NCI-H526 treated with DMSO at 0.1 percent for 48 hours (cell line): ENCODE measurements around the gene PCNP.
"Not testable (repeated sequence)": the region's sequence is repeated elsewhere in the genome, so short reads cannot be mapped to it uniquely, and the experiment has no call there.

Source experiments
- DNase-seq: peaks from one replicate; lab custom pipeline; 2025; lab: John Stamatoyannopoulos, UW

PCNP gene

GRCh38 chr3:101567528-101568317 lies 6.3 kb upstream of the PCNP start:
- DNase-seq = no peak

- no peak for DNase-seq
Observed at GRCh38 chr3:101571028-101571895, 2.7 kb upstream of the PCNP start.

- peak; percentile 57 for DNase-seq
Observed at GRCh38 chr3:101574388-101575112, 570 bp downstream of the PCNP start.

GRCh38 chr3:101577286-101577685 lies 3.3 kb downstream of the PCNP start:
- DNase-seq = no peak

GRCh38 chr3:101588616-101589015 lies 14.6 kb downstream of the PCNP start:
- DNase-seq = no peak

- no peak for DNase-seq
Observed at GRCh38 chr3:101591071-101591470, 17.1 kb downstream of the PCNP start.

- no peak for DNase-seq
Observed at GRCh38 chr3:101602731-101603130, 28.8 kb downstream of the PCNP start.

- DNase-seq = no peak
Observed at GRCh38 chr3:101603184-101603583, 29.2 kb downstream of the PCNP start.

GRCh38 chr3:101605398-101605797 lies 31.4 kb downstream of the PCNP start:
- not testable (repeated sequence) for DNase-seq

- DNase-seq = no peak
Observed at GRCh38 chr3:101611023-101611422, 37.0 kb downstream of the PCNP start.

GRCh38 chr3:101613014-101613413 lies 39.0 kb downstream of the PCNP start:
- not testable (repeated sequence) for DNase-seq

GRCh38 chr3:101615525-101615924 lies 41.5 kb downstream of the PCNP start:
- no peak for DNase-seq

GRCh38 chr3:101617478-101617877 lies 43.5 kb downstream of the PCNP start:
- no peak for DNase-seq

- DNase-seq = no peak
Observed at GRCh38 chr3:101618726-101619125, 44.7 kb downstream of the PCNP start.

- DNase-seq = no peak
Observed at GRCh38 chr3:101619734-101620133, 45.8 kb downstream of the PCNP start.

- no peak for DNase-seq
Observed at GRCh38 chr3:101623656-101624055, 49.7 kb downstream of the PCNP start.

GRCh38 chr3:101624857-101625256 lies 50.9 kb downstream of the PCNP start:
- DNase-seq = no peak

- no peak for DNase-seq
Observed at GRCh38 chr3:101625879-101626278, 51.9 kb downstream of the PCNP start.

- no peak for DNase-seq
Observed at GRCh38 chr3:101629219-101629618, 55.2 kb downstream of the PCNP start.

- no peak for DNase-seq
Observed at GRCh38 chr3:101631098-101631796, 57.3 kb downstream of the PCNP start.

- not testable (repeated sequence) for DNase-seq
Observed at GRCh38 chr3:101631959-101632358, 58.0 kb downstream of the PCNP start.

- no peak for DNase-seq
Observed at GRCh38 chr3:101632586-101632985, 58.6 kb downstream of the PCNP start.
